ENCODE measurements around the gene PTPRM. TPM values are rescaled to one million over a fixed set of nuclear protein-coding genes. Genes with fewer than 3 reads are reported as not detected.

PTPRM gene
- total RNA-seq, 4 donors from 2014 or later = 22.5 to 92.5 (median 39.2) TPM

DNA sequence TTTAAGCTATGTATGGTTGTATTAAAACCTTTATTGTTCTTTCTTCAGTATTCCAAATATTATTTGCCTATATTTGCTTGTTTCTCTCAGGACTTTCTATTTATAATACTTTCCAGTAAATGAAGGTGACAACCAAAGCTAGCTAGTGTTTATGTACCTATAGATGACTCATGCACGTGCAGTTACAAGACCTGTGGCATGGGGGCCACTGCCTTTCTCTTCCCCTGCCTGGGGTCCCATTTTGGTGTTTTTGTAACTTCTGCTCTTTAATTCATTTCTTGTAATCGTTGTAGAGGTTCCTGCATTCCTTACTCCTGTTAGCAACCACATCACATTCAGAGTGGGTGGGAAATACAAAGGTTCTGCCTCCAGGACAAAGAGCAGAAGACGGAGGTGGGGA is 364.6 kb downstream of the PTPRM start:
- WGBS, 2 donors (ENCODE audit: low coverage in 1 of 2) = 68 to 69% methylated on average over 3 of the region's 3 CpGs
- Histone ChIP-seq H3K27me3 (no peaks in the 10 kb centered on the region), H3K9me3 (no peaks in the 10 kb centered on the region), H3K36me3 (no peaks in the 10 kb centered on the region), H3K4me1 (no peaks in the 10 kb centered on the region), H3K4me3 (no peak overlapping the region), H3K27ac (no peak overlapping the region)
- in situ Hi-C loops (cut with MboI; ENCODE audit: low pct_ligation_motif_present in 1 of 4, low pct_unique_long_range_greater_than_20kb in 1 of 4, low sequenced_read_pairs in 3 of 4) = no loop called here
- intact Hi-C loops (cut with DNase I; ENCODE audit: low total_unique reads) = no loop called here
- DNase-seq = no peak
- no peak for TF ChIP-seq POLR2A (IDR thresholded peaks at IDR 0.05)
- no peak for TF ChIP-seq POLR2AphosphoS5 (IDR thresholded peaks at IDR 0.05)
- TF ChIP-seq, protein P1, sequence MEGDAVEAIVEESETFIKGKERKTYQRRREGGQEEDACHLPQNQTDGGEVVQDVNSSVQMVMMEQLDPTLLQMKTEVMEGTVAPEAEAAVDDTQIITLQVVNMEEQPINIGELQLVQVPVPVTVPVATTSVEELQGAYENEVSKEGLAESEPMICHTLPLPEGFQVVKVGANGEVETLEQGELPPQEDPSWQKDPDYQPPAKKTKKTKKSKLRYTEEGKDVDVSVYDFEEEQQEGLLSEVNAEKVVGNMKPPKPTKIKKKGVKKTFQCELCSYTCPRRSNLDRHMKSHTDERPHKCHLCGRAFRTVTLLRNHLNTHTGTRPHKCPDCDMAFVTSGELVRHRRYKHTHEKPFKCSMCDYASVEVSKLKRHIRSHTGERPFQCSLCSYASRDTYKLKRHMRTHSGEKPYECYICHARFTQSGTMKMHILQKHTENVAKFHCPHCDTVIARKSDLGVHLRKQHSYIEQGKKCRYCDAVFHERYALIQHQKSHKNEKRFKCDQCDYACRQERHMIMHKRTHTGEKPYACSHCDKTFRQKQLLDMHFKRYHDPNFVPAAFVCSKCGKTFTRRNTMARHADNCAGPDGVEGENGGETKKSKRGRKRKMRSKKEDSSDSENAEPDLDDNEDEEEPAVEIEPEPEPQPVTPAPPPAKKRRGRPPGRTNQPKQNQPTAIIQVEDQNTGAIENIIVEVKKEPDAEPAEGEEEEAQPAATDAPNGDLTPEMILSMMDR (IDR thresholded peaks at IDR 0.05) = no peak
- TF ChIP-seq EP300 (IDR thresholded peaks at IDR 0.05; ENCODE audit: low read depth) = no peak

DNA sequence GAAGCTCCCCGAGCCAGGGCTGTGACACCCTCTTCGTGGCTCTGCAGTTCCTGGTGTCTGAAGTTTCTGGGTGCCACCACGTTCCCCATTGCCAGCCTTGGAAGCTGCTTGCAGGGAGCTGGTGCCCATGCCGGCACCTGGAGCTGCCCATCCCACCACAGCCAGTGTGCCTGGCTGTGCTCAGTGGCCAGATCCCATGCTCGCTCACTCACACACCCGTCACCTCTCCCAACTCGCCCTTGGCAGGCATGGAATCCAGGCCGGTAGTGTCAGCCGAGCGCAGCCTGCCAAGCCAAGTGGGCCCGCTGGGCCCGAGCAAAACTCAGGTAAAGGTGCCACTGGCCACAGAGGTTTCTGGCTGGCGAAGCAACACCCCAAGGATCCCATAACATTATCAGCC is 370.2 kb downstream of the PTPRM start:
- TF ChIP-seq POLR2AphosphoS5 (IDR thresholded peaks at IDR 0.05) (no peak), EP300 (IDR thresholded peaks at IDR 0.05; ENCODE audit: low read depth) (no peak), POLR2A (IDR thresholded peaks at IDR 0.05) (no peak)
- TF ChIP-seq, protein P1 (IDR thresholded peaks at IDR 0.05) = no peak
- no peaks in the 10 kb centered on the region for H3K27me3 ChIP-seq
- no peak overlapping the region for H3K27ac ChIP-seq
- DNase-seq = no peak
- in situ Hi-C loops (cut with MboI; ENCODE audit: low pct_ligation_motif_present in 1 of 4, low pct_unique_long_range_greater_than_20kb in 1 of 4, low sequenced_read_pairs in 3 of 4) = no loop called here
- H3K36me3 ChIP-seq = no peaks in the 10 kb centered on the region
- 90% methylated on average over 13 of the region's 13 CpGs; no CpG with 5 or more reads in 1 of the 2 donors for WGBS, 2 donors (ENCODE audit: low coverage in 1 of 2)
- H3K4me3 ChIP-seq = no peak overlapping the region
- peaks cover 0 to 4% (median 0%) of the 10 kb centered on the region in 4 donors for H3K4me1 ChIP-seq
- intact Hi-C loops (cut with DNase I; ENCODE audit: low total_unique reads) = no loop called here
- no peaks in the 10 kb centered on the region for H3K9me3 ChIP-seq

DNA sequence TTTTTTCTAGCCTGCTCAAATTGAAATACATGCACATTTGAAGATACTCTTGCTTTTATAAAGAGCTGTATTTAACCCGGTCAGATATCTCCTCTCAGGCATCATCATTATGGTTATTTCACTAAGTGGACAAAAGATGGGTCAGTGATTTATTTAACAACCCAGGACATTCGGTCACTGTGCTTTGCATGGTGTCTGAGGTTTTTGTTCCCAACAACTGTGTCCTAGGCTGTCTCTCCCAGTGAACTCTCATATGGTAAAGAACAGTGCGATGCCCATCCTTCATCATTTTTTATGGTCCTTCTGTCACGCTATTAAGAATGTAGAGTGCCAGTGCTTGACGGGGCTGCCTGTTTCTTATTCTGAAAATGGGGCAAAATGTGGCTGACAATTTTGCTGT is 372.4 kb downstream of the PTPRM start:
- no peaks in the 10 kb centered on the region for H3K27me3 ChIP-seq
- no peak overlapping the region for H3K4me3 ChIP-seq
- no peaks in the 10 kb centered on the region for H3K36me3 ChIP-seq
- intact Hi-C loops (cut with DNase I; ENCODE audit: low total_unique reads) = no loop called here
- H3K27ac ChIP-seq = no peak overlapping the region
- H3K4me1 ChIP-seq = peaks cover 0 to 4% (median 0%) of the 10 kb centered on the region in 4 donors
- TF ChIP-seq, protein P1 (IDR thresholded peaks at IDR 0.05) = no peak
- no peak for TF ChIP-seq POLR2AphosphoS5 (IDR thresholded peaks at IDR 0.05)
- TF ChIP-seq EP300 (IDR thresholded peaks at IDR 0.05; ENCODE audit: low read depth) = no peak
- no peak for TF ChIP-seq POLR2A (IDR thresholded peaks at IDR 0.05)
- DNase-seq = no peak
- WGBS, 2 donors (ENCODE audit: low coverage in 1 of 2) = 93 to 94% methylated on average over 5 of the region's 5 CpGs
- in situ Hi-C loops (cut with MboI; ENCODE audit: low pct_ligation_motif_present in 1 of 4, low pct_unique_long_range_greater_than_20kb in 1 of 4, low sequenced_read_pairs in 3 of 4) = no loop called here
- no peaks in the 10 kb centered on the region for H3K9me3 ChIP-seq

DNA sequence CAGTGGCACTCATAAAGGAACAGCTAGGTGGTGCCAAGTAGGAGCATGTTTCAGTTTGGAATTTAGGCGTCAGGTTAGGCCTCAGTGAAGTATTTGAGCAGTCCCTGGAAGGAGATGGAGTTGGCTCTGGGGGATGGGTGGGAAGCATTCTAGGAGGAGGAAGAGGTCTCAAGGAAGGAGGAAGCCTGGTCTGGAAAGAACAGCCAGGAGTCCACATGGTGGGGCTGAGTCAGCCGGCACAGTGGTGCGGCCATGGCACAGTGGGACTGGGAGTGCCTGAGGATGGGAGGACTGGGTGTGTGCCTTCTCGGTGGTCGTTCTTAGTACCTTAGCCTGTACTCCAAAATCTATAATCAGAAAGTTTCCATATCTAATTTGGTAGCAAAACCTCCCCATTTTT is 373.3 kb downstream of the PTPRM start:
- no peak overlapping the region for H3K27ac ChIP-seq
- no peak overlapping the region for H3K4me3 ChIP-seq
- H3K9me3 ChIP-seq = no peaks in the 10 kb centered on the region
- WGBS, 2 donors (ENCODE audit: low coverage in 1 of 2) = 78 to 88% methylated on average over 5 of the region's 5 CpGs
- peaks cover 0 to 6% (median 2%) of the 10 kb centered on the region in 4 donors for H3K4me1 ChIP-seq
- DNase-seq = no peak
- no peaks in the 10 kb centered on the region for H3K36me3 ChIP-seq
- no peaks in the 10 kb centered on the region for H3K27me3 ChIP-seq
- TF ChIP-seq POLR2AphosphoS5 (IDR thresholded peaks at IDR 0.05) (no peak), EP300 (IDR thresholded peaks at IDR 0.05; ENCODE audit: low read depth) (no peak), POLR2A (IDR thresholded peaks at IDR 0.05) (no peak)
- TF ChIP-seq, protein P1 (IDR thresholded peaks at IDR 0.05) = no peak
- in situ Hi-C loops (cut with MboI; ENCODE audit: low pct_ligation_motif_present in 1 of 4, low pct_unique_long_range_greater_than_20kb in 1 of 4, low sequenced_read_pairs in 3 of 4) (no loop called here), intact Hi-C loops (cut with DNase I; ENCODE audit: low total_unique reads) (no loop called here)
